Measurements from ENCODE around the gene TMCC2.
"Not testable (repeated sequence)": the region's sequence is repeated elsewhere in the genome, so short reads cannot be mapped to it uniquely, and the experiment has no call there.

The TMCC2 gene

DNA sequence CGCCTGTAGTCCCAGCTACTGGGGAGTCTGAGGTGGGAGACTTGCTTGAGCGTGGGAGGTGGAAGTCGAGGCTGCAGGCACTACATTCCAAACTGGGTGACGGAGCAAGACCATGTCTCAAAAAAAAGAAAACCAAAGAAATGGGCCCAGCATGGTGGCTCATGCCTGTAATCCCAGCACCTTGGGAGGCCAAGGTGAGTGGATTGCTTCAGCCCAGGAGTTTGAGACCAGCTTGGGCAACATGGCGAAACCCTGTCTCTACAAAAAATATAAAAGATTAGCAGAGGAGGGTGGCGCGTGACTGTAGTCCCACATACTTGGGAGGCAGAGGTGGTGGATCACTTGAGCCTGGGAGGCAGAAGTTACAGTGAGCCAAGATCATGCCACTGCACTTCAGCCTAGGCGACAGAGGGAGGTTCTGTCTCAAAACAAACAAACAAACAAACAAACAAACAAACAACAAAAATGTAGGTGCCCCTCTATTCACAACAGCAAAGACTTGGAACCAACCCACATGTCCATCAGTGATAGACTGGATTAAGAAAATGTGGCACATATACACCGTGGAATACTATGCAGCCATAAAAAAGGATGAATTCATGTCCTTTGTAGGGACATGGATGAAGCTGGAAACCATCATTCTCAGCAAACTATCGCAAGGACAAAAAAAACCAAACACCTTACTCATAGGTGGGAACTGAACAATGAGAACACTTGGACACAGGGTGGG, 53.1 kb downstream of the TMCC2 start:
- not testable (repeated sequence) for DNase-seq (ENCODE audit: low read depth)

GRCh38 chr1:205283270-205284147, 55.8 kb downstream of the TMCC2 start:
- no peak for DNase-seq (ENCODE audit: low read depth)

DNA sequence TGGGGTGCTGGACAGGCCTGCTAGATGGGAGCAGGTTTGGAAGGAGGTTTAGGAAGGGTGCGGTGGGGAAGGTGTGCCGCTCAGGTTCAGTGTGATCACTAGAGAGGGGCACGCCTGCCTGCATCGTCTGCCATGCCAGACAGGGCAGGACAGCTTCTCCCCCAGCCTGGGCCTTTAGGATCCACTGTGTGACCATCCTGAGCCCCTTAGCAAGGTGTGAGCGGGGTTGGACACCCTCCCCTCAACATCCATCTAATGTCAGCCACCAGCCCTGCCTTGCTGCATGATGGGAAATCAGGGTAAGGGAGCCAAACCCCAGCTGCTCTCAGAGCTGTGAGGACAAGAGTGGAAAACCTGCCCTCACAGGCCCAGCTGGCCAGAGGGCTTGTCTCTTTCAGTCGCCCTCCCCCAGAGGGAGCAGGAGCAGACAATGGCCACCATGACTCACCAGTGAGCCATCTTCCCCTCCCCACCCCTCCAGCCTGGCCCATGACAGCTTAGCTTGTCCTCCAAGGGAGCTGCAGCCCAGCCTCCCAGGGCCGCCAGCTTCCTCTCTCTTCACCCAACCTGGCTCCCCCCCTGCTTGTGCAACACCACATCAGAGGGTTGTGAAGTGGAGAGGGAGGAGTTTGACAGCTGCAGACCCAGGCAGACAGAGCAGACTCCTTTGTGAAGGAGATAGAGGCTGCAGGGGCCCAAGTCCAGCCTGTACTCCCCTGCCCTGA, 56.8 kb downstream of the TMCC2 start:
- peak; percentile 93 for DNase-seq (ENCODE audit: low read depth)

DNA sequence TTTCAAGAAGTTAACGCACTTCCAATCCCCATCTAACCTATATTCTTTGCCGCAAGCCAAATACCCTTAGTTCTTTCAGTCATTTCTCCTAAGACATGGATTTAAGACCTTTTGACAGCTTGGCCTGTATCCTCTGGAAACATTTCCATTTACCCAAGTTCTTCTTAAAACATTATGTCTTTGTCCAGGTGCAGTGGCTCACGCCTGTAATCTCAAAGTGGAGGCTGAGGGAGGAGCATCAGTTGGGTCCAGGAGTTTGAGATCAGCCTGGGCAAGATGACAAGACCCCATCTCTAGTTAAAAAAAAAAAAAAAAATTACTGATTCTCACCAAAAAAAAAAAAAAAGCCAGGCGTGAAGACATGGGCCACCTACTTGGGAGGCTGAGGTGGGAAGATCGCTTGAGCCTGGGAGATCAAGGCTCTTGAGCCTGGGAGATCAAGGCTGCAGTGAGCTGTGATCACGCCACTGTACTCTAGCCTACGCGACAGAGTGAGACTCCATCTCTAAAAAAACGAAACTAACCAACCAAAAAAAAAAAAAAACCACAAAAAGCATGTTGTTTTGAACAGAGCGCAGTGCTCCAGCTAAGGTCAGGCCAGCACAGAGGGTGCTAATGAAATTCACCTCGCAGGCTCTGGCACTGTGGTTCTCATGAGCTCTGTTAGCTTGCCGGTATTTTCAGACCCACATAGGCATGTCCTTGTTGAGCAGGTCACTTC, 57.8 kb downstream of the TMCC2 start:
- no peak for DNase-seq (ENCODE audit: low read depth)

DNA sequence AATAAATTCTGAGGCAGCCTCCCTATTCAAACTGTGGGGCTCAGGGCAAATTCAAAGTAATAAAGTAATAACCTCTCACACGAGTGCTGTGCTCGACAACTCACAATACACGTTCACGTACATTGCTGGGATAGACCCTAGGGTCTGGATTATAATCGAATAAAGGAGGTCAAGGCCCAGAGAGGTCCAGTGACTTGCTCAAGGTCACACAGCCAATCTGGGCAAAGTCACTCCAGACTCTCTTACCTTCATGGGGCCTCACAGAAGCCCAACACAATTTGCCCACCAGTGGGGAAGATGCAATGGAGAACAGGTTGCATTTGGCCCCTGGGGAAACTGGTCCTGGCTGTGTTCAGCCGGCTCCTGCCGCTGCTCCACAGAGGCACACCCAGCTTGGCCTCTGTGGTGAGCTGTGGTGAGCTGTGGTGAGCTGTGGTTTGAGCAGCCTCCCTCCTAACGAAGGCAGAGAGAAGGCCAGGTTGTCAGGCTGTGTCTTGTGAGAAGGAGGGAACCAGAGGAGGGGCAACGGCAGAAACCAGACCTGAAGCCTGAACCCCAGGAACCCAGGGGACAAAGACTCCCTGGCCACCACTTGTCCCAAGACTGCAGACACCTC, 58.7 kb downstream of the TMCC2 start:
- DNase-seq (ENCODE audit: low read depth), result no peak

- no peak for DNase-seq (ENCODE audit: low read depth)
Measured at GRCh38 chr1:205287076-205287475, 59.3 kb downstream of the TMCC2 start.

DNA sequence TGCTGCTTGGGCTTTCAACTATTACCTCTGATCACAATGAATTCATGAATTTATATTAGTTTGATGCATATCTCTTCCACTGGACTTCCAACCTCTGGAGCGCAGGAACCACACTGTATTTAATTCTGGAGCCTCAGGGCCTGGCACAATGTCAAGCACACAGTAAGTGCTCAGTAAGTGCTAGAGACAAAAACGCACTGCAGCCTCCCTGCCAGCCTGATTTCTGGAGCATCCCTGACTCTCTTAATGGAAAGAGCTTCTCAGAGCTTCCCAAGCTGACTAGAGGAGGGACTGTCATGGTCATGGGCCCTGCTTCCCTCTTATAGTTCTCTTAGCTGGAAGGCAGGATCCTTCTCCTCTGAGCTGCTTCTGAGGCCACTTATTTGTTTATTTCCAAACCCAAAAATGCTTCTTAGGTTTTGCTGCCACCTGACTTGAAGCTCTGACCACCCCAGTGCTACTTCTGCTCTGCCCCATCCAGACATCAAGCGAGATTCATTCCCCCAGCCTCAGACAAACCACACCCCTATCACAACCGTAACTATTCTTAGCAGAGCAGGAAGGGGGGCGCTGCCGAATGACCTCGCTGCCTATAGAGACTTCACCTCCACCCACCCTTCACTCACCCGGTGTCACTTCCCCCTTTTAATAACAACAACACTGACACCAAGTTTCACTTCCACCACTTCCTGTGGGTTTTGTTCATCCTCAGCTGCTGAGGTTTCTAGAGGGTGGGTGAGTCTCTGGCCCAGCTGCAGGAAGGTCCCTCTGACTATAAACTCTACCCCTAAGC, 60.2 kb downstream of the TMCC2 start:
- no peak for DNase-seq (ENCODE audit: low read depth)

GRCh38 chr1:205291596-205291995, 63.9 kb downstream of the TMCC2 start:
- no peak for DNase-seq (ENCODE audit: low read depth)

DNA sequence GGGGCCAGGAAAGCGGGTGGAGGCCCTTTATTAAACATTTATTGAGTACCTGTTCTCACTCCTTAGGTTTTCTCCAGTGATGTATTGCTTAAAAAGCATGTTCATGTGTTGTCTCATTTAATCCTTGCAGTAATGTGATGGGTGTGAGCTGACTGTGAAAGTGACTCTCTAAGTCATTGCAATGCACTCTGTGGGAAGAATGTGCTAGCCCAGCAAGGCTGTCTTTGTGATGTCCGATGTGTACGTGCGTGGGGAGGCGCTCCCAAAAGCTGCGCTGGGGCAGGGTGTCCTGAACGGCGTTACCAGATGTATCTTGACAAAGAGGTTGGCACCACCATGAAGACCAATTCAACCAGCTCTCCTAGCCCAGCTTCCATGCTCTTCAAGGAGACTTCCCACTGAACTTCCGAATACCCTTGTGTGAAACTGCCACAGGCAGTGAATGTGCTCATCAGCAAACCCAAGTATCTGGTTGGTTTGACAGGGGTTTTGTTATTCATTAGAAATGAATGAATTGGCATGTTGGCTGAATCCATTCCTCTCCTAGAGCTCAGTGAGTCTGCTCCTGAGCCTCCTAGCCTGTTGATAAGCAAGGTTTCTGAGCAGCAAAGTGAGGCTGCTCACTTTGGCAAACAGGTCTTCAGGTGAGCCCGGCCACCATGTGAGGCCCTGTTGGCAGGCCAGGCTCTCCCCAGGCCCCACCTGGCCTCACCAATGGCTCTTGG, 65.8 kb downstream of the TMCC2 start:
- no peak for DNase-seq (ENCODE audit: low read depth)

DNA sequence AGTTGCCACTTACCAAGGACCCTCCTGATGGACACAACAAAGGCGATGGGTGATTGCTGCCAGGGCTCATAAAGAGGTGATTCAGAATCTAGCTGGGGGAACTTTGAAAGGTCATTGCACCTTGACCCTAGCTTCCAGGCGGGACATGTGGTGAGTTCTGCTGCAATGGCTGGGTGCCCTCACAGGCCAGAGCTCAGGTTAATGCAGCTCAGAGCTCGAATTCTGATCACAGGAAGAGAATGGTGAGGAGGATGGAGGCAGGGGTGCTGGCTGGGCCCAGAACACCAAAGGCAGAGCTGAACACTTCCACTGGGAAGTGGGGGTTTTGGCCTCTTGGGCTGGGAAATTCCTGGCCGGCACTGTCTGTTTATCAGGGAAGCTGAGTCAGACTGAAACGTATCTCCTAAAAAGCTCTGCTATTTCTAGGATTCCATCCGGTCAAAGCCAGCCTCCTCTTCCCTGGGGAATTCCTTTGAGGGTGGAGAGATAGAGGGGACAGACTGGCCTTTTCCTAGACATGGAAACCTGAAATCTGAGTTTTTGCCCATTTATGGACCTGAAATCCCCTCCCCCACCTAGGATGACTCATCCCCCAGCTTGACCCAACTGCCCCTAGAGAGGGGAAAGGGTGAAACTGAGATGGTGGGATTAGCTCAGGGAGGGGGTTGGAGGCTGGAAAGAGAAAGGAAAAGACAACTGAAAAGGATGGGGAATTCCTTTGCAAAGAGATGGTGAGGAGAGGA, 66.6 kb downstream of the TMCC2 start:
- peak; percentile 82 for DNase-seq (ENCODE audit: low read depth)

DNA sequence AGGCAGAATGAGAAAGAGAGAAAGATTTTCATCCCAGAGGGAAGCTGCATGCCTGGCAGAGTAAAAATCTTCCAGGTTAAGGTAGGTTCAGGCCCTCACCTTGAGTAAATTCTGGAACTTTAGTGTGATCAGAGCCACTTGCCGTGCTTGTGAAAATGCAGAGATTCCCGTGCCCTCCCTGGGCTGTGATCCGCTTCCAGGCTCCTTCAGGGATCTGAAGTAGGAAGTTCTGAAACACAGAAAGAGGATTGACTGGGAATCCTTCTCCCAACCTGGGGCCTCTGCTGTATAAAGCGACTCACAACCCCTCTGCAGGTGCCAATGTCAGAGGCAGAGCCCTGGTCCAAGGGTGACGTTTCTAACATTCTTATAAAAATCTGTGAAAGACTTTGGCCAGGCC, 67.2 kb downstream of the TMCC2 start:
- no peak for DNase-seq (ENCODE audit: low read depth)

DNA sequence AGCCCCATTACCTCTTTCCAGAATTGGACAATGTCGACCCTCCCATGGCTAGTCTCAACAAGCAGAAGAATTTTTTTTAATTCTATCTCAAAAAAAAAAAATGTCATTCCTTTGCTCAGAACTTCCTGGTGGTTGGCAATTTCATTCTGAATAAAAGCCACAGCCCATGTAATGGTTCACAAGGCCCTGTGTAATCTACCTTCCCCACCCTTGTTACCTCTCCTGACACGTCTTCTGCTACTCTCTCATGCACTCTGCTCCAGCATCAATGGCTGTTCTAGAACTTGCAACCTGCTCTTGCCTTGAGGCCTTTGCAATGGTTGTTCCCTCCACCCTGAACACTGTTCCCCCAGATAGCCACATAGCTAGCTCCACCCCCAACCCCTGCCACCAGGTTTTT, 68.4 kb downstream of the TMCC2 start:
- no peak for DNase-seq (ENCODE audit: low read depth)

DNA sequence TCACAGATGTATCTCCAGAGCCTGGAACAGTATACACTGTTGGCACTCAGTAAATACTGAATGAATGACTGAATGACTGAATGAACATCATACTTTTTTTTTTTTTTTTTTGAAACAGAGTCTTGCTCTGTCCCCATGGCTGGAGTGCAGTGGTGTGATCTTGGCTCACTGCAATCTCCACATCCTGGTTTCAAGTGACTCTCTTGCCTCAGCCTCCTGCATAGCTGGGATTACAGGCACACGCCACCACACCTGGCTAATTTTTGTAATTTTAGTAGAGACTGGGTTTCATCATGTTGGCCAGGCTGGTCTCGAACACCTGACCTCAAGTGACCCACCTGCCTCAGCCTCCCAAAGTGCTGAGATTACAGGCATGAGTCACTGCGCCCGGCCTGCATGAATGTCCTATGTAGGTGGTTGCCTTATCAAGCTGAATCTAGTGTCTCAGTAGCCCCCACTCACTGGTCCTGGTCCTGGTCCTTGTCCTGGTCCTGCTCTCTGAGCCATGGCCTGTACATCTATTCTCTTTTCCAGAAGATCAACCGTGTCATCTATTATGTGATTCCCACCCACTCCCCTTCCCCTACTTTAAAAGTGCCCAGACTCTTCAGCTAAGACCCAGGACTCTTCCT, 69.9 kb downstream of the TMCC2 start:
- not testable (repeated sequence) for DNase-seq (ENCODE audit: low read depth)

DNA sequence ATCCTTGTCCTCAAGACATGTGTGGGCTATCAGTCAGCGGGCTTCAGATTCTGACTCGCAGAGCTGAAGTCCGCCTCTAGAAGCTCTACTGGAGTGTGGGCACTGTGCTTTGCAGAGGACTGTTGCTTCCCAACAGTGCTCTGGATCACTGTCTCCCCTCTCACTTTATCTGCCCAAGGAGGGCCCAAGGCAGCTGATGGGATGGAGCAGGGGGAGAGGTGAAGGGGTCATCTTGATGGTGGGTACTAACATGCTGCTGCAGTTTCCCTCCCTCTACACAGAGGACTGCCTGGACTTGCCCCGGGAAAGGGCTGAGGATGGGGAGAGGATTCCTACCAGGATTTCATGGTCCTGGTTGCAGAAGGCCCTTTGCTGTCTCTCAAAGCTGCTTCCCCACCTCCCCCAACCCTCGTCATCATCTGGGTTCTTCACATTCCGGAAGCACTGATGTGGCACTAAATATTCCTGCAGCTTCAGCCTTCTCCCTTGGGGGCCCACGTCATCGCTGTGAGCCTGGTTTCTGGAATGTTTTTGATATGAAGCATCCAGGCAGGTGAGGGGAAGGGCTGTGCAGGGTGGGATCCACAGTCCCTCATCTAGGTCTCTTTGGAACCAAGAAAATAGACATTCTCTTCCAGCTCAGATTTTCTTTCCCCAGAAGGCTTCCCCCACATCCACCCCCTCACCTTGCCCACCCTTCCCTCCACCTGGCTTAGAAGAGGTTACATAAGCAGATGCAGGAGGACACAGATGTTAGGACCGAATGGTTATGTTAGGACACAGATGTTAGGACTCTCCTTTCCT, 70.6 kb downstream of the TMCC2 start:
- peak; percentile 93 for DNase-seq (ENCODE audit: low read depth)

- no peak for DNase-seq (ENCODE audit: low read depth)
Measured at GRCh38 chr1:205300149-205300548, 72.4 kb downstream of the TMCC2 start.

DNA sequence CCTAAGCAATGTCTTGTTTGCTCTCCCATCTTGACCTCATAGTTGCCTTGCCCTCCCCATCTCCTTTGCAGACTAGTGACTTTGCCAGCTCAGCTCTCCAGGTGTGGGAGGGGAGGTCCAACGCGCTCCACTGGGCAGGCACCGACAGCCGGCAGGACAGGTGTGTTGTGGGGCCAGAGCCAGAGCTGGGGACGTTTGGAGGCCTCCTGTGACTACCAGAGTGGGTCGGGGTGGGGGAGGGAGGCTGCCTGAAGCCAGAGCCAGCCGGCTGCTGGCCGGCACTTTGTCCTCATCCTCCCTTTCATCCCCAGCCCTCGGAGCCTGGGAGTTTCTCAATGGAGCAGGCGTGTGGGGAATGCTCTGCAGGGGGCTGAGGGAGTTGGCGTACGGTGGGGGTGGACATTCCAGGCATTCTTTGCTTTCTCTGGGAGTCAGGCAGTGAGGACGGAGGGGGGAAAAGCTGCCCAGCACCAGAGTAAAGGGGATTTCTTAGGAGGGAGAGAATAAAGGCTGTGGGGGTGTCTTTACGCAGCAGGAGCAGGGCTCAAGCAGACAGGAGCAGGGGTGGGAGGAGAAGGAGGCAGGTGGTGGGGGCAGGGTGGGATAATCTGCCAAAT, 73.6 kb downstream of the TMCC2 start:
- peak; percentile 94 for DNase-seq (ENCODE audit: low read depth)

GRCh38 chr1:205301842-205302588, 74.3 kb downstream of the TMCC2 start:
- DNase-seq (ENCODE audit: low read depth), result peak; percentile 42

All from fibroblast of gingiva (primary cell).